GM12892 (cell line): Measurements from ENCODE around the gene SLC35F1.

Experiments used
- POLR2A ChIP-seq: IDR thresholded peaks from 2 replicates; pipeline ENCODE4 v1.6.1; 2011; ENCODE audit warnings: low read depth, low read length, control low read depth
- POLR2AphosphoS5 ChIP-seq: IDR thresholded peaks from 2 replicates; pipeline ENCODE4 v1.6.1; 2011; ENCODE audit warnings: low read depth, low read length, control low read depth

DNA sequence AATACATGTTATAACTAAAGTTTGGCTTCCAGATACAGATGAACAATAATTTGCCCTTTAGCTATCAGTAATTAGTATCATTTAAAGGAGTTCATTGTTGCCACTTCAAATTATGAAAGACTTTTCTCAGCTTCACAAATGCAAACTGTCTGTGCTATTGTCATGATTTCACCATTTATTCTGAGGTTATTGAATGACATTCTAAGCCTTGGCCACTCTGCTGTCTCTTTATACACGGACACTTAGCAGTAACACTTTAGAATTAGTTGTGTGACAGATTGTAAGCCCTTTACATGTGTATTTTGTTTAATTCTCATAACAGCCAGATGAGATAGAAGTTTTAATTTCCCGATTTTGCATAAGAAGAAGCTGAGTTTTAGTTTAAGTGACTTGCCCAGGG lies 176.6 kb downstream of the SLC35F1 start:
- TF ChIP-seq POLR2AphosphoS5: no peak
- TF ChIP-seq POLR2A: no peak
